ENCODE measurements around the gene COQ7.

GRCh38 chr16:19109288-19109664 is 41.9 kb downstream of the COQ7 start:
- TF ChIP-seq CTCF (conservative IDR thresholded peaks at IDR 0.05 in 1 of 2, IDR thresholded peaks at IDR 0.05 in 1 of 2; ENCODE audit: extremely low read depth in 1 of 2, insufficient read depth in 1 of 2, low read depth in 1 of 2, low read length in 2 of 2) (no peak), EZH2 (IDR thresholded peaks at IDR 0.05; ENCODE audit: borderline replicate concordance, low read length) (no peak)
